K562 (cell line): Measurements from ENCODE around the gene METTL23. TPM values are rescaled to one million over a fixed set of nuclear protein-coding genes. Genes with fewer than 3 reads are reported as not detected.

ENCODE experiments used
- BCLAF1 ChIP-seq, 2 experiments: fragments of 450-650 bp in 1 of 2; IDR thresholded peaks; 2 replicates each; pipeline ENCODE4 v1.6.1; 2011 to 2017; ENCODE audit warnings: low read depth in 2 of 2, antibody characterized with exemption in 1 of 2, borderline replicate concordance in 1 of 2, low read length in 1 of 2, mild to moderate bottlenecking in 1 of 2, mixed read lengths in 1 of 2; ENCODE audit not compliant: control insufficient read depth in 1 of 2
- CBFA2T2 ChIP-seq: fragments of 450-650 bp; conservative IDR thresholded peaks from 2 replicates; pipeline ENCODE4 v1.6.1; 2017; ENCODE audit warnings: mild to moderate bottlenecking
- E2F4 ChIP-seq: sonication (generic); formaldehyde crosslinking; IDR thresholded peaks from 2 replicates; pipeline ENCODE4 v1.8.0; 2022; ENCODE audit warnings: mild to moderate bottlenecking, low read depth, missing genetic modification reagents
- ERF ChIP-seq: fragments of 450-650 bp; formaldehyde crosslinking; IDR thresholded peaks from 2 replicates; pipeline ENCODE4 v1.4.0; 2020; ENCODE audit warnings: mild to moderate bottlenecking, mixed read lengths
- FOXA3 ChIP-seq, 2 experiments: fragments of 450-650 bp in 1 of 2; sonication (generic) in 1 of 2; formaldehyde crosslinking; IDR thresholded peaks in 1 of 2; conservative IDR thresholded peaks in 1 of 2; 2 replicates each; pipeline versions ENCODE4 v1.4.0 to v1.8.0; 2020 to 2022; ENCODE audit warnings: mild to moderate bottlenecking in 2 of 2, missing genetic modification reagents in 1 of 2
- MECOM ChIP-seq: fragments of 250-450 bp; sonication (Bioruptor Pico); IDR thresholded peaks from 2 replicates; pipeline ENCODE4 v1.8.0; 2022; ENCODE audit warnings: inconsistent platforms
- POLR2AphosphoS2 ChIP-seq: IDR thresholded peaks from 2 replicates; pipeline ENCODE4 v1.6.1; 2012; ENCODE audit warnings: low read length, improper control_type of control experiment
- POLR2G ChIP-seq: fragments of 200-400 bp; formaldehyde crosslinking; IDR thresholded peaks from 2 replicates; pipeline ENCODE4 v1.6.1; 2017; ENCODE audit warnings: low read depth, mild to moderate bottlenecking, antibody characterized with exemption, low read length, moderate library complexity
- RERE ChIP-seq: sonication (generic); formaldehyde crosslinking; IDR thresholded peaks from 2 replicates; pipeline ENCODE4 v1.8.0; 2023; ENCODE audit warnings: missing genetic modification reagents, mild to moderate bottlenecking, borderline replicate concordance
- RNF2 ChIP-seq: sonication (generic); IDR thresholded peaks from 2 replicates; pipeline ENCODE4 v1.6.1; 2016
- SIX5 ChIP-seq, 2 experiments: IDR thresholded peaks; 2 replicates each; pipeline ENCODE4 v1.6.1; 2011; ENCODE audit warnings: low read length in 2 of 2, borderline replicate concordance in 1 of 2, low read depth in 1 of 2, mild to moderate bottlenecking in 1 of 2, moderate library complexity in 1 of 2; ENCODE audit not compliant: insufficient read depth in 1 of 2
- ZC3H8 ChIP-seq: fragments of 450-650 bp; IDR thresholded peaks from 2 replicates; pipeline ENCODE4 v1.6.1; 2017
- ZNF347 ChIP-seq: fragments of 450-650 bp; formaldehyde crosslinking; IDR thresholded peaks from 2 replicates; pipeline ENCODE4 v1.4.0; 2020; ENCODE audit warnings: low read depth, mild to moderate bottlenecking, moderate library complexity
- ZNF79 ChIP-seq: fragments of 250-450 bp; sonication (Bioruptor Pico); IDR thresholded peaks from 2 replicates; pipeline ENCODE4 v1.4.0; 2020; ENCODE audit warnings: low read depth, mild to moderate bottlenecking, moderate library complexity
- polyA plus RNA-seq, 8 experiments: library from polyadenylated mRNA; depleted of rRNA in 4 of 8; stranded (reverse) in 5 of 8; unstranded in 3 of 8; fragments of >200 nt; fragmentation: Nextera tagmentation in 2 of 8; fragmentation: Illumina TruSeq in 1 of 8; extraction: Ambion mirVana in 2 of 8; extraction: Trizol in 1 of 8; gene quantifications; 2 replicates each; pipeline versions ENCODE4 v1.2.1 to v1.2.3, GENCODE V29; 2011 to 2014; ENCODE audit warnings: inconsistent platforms in 1 of 8, missing spikeins in 1 of 8
- total RNA-seq, 7 experiments: library from RNA; depleted of rRNA in 6 of 7; stranded (reverse); fragments of >200 nt in 6 of 7; fragmentation: Illumina TruSeq in 2 of 7; extraction: Trizol in 2 of 7; gene quantifications; 2 replicates each; pipeline versions ENCODE4 v1.2.1 to v1.2.3, GENCODE V29; 2011 to 2021; ENCODE audit warnings: low replicate concordance in 1 of 7
- TF ChIP-seq, protein P1 (sequence below): fragments of 250-450 bp; sonication (Bioruptor Pico); IDR thresholded peaks from 2 replicates; pipeline ENCODE4 v1.5.0; 2021
- TF ChIP-seq, protein P2 (sequence below): fragments of 250-450 bp; sonication (Bioruptor Pico); IDR thresholded peaks from 2 replicates; pipeline ENCODE4 v1.6.1; 2021; ENCODE audit warnings: mild to moderate bottlenecking

METTL23 gene
- total and polyA plus RNA-seq, 9 of the 15 experiments (the other 6 are each of a cell fraction or from before 2014, with no cell fraction given) = 29.4 to 67.3 (median 41.6) TPM

DNA sequence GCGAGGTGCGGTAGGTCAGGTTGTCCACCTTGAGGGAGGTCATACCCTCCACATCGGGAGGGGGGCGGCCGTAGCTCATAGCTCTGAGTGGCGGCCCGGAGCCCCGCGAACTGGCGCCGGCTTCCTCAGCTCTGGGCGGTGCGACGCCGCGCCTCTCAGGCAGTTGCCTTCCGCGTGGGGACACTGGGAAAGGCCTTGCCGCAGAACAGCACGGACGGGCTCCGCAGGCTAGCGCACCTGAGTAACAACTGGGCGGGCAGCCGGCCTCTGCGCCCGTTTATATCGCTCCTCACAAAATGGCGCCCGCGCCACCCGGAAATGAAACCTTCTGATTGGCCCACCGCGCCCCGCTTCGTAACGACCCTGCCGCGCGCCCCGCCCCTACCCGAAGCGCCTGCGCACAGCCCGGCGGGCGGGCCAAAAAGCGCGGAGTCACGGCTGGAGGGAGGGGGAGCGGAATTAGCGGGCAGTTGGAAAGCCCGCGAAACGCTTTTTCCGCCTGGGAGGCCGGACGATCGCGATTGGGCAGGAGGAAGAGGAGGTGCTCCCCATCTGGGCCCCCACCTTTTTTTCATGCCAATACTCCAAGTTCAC lies 10.5 kb downstream of the METTL23 start, which contains the start of gene SRSF2 (continued):
- TF ChIP-seq BCLAF1 (IDR thresholded peaks at IDR 0.05; ENCODE audit: borderline replicate concordance in 1 of 2, control insufficient read depth in 1 of 2, low read depth in 2 of 2, low read length in 1 of 2) (peak in 1 of 2 experiments; percentile 83; a peak in 1 of 4 replicates), ERF (CRISPR knock-in tag) (no peak), ZNF79 (CRISPR knock-in tag) (no peak), CBFA2T2 (no peak), RERE (CRISPR knock-in tag) (no peak), E2F4 (peak; percentile 91), FOXA3 (CRISPR knock-in tag; conservative IDR thresholded peaks at IDR 0.05 in 1 of 2, IDR thresholded peaks at IDR 0.05 in 1 of 2) (no peak), POLR2G (peak; percentile 96), SIX5 (IDR thresholded peaks at IDR 0.05; ENCODE audit: borderline replicate concordance in 1 of 2, insufficient read depth in 1 of 2, low read depth in 1 of 2, low read length in 2 of 2) (no peak), ZNF347 (CRISPR knock-in tag) (no peak), ZC3H8 (no peak), POLR2AphosphoS2 (peak; percentile 96), RNF2 (peak; percentile 71), MECOM (CRISPR knock-in tag) (no peak)
- TF ChIP-seq, protein P1, sequence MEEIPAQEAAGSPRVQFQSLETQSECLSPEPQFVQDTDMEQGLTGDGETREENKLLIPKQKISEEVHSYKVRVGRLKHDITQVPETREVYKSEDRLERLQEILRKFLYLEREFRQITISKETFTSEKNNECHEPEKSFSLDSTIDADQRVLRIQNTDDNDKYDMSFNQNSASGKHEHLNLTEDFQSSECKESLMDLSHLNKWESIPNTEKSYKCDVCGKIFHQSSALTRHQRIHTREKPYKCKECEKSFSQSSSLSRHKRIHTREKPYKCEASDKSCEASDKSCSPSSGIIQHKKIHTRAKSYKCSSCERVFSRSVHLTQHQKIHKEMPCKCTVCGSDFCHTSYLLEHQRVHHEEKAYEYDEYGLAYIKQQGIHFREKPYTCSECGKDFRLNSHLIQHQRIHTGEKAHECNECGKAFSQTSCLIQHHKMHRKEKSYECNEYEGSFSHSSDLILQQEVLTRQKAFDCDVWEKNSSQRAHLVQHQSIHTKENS = no peak
- TF ChIP-seq, protein P2, sequence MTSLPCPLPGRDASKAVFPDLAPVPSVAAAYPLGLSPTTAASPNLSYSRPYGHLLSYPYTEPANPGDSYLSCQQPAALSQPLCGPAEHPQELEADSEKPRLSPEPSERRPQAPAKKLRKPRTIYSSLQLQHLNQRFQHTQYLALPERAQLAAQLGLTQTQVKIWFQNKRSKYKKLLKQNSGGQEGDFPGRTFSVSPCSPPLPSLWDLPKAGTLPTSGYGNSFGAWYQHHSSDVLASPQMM (CRISPR knock-in tag) = no peak
